PC-9 (cell line): ENCODE measurements around the gene DHRS7B. TPM values are rescaled to one million over a fixed set of nuclear protein-coding genes. Genes with fewer than 3 reads are reported as not detected.
"Not testable (repeated sequence)": the region's sequence is repeated elsewhere in the genome, so short reads cannot be mapped to it uniquely, and the experiment has no call there.

ENCODE experiments used
- BruUV-seq: library from RNA; stranded (reverse); fragments of 400-500 nt; replicated peaks from 2 replicates; lab custom pipeline; 2021; lab: Mats Ljungman, UMichigan
- CTCF ChIA-PET: fragments of 300-600 bp; sonication (Branson Sonifier 250); formaldehyde crosslinking; loops from one replicate; lab custom pipeline; 2022; ENCODE audit warnings: antibody characterized with exemption; lab: Charles Lee
- POLR2A ChIA-PET: fragments of 300-600 bp; sonication (Branson Sonifier 250); formaldehyde crosslinking; loops from one replicate; lab custom pipeline; 2022; ENCODE audit warnings: antibody characterized with exemption; ENCODE audit not compliant: unreplicated experiment; lab: Charles Lee
- DNase-seq, 2 experiments: peaks; one replicate each; pipeline versions ENCODE4 v3.0.0 to v3.0.0-alpha.2; 2015 to 2022; ENCODE audit warnings: mixed read lengths in 1 of 2
- H2AFZ ChIP-seq: fragments of 200-600 bp; sonication (generic); 2 replicates; pipeline ENCODE4 v1.8.1; 2017; ENCODE audit warnings: antibody characterized with exemption
- H3F3A ChIP-seq: fragments of 200-600 bp; sonication (generic); 2 replicates; pipeline ENCODE4 v1.8.1; 2017; ENCODE audit warnings: antibody characterized with exemption, mild to moderate bottlenecking, low read depth; ENCODE audit not compliant: insufficient read depth
- H3K27ac ChIP-seq: fragments of 200-600 bp; sonication (generic); 2 replicates; pipeline ENCODE4 v1.6.1; 2016; ENCODE audit warnings: mixed run types
- H3K27me3 ChIP-seq: fragments of 200-600 bp; sonication (generic); 2 replicates; pipeline ENCODE4 v1.6.1; 2016; ENCODE audit warnings: low read depth, mixed run types; ENCODE audit not compliant: insufficient read depth
- H3K36me3 ChIP-seq: fragments of 200-600 bp; sonication (generic); 2 replicates; pipeline ENCODE4 v1.6.1; 2016; ENCODE audit warnings: low read depth, mixed run types
- H3K4me1 ChIP-seq: fragments of 200-600 bp; sonication (generic); replicated peaks from 2 replicates; pipeline ENCODE4 v1.6.1; 2016; ENCODE audit warnings: mixed run types; ENCODE audit not compliant: insufficient read depth
- H3K4me2 ChIP-seq: fragments of 200-600 bp; sonication (generic); 2 replicates; pipeline ENCODE4 v1.6.1; 2017; ENCODE audit warnings: mixed run types
- H3K4me3 ChIP-seq: fragments of 200-600 bp; sonication (generic); 2 replicates; pipeline ENCODE4 v1.6.1; 2016; ENCODE audit warnings: mixed run types
- H3K79me2 ChIP-seq: fragments of 200-600 bp; sonication (generic); 2 replicates; pipeline ENCODE4 v1.6.1; 2017; ENCODE audit warnings: low read depth, mixed run types
- H3K9me2 ChIP-seq: fragments of 200-600 bp; sonication (generic); 2 replicates; pipeline ENCODE4 v1.8.1; 2017; ENCODE audit warnings: mild to moderate bottlenecking; ENCODE audit not compliant: insufficient read depth
- H3K9me3 ChIP-seq: fragments of 200-600 bp; sonication (generic); 2 replicates; pipeline ENCODE4 v1.8.1; 2016; ENCODE audit warnings: low read depth; ENCODE audit not compliant: insufficient read depth
- H4K20me1 ChIP-seq: fragments of 200-600 bp; sonication (generic); 2 replicates; pipeline ENCODE4 v1.8.1; 2017; ENCODE audit not compliant: insufficient read depth
- CTCF ChIP-seq: fragments of 200-600 bp; sonication (generic); conservative IDR thresholded peaks from 2 replicates; pipeline ENCODE4 v1.6.1; 2017; ENCODE audit warnings: mixed run types, antibody characterized with exemption, mild to moderate bottlenecking, moderate library complexity
- EZH2 ChIP-seq: fragments of 200-600 bp; sonication (generic); IDR thresholded peaks from 2 replicates; pipeline ENCODE4 v1.8.0; 2017; ENCODE audit warnings: antibody characterized with exemption, low read depth
- intact Hi-C: fragments of 100-400 bp; cut with micrococcal nuclease; formaldehyde crosslinking; loops from one replicate; pipeline ENCODE4 v1.10.0; 2022; ENCODE audit not compliant: unreplicated experiment
- total RNA-seq: library from RNA; stranded (reverse); gene quantifications from 2 replicates; pipeline ENCODE4 v1.2.3, GENCODE V29; 2021

Gene DHRS7B
- total RNA-seq, 1 experiment from 2014 or later: 27.9 TPM

DNA sequence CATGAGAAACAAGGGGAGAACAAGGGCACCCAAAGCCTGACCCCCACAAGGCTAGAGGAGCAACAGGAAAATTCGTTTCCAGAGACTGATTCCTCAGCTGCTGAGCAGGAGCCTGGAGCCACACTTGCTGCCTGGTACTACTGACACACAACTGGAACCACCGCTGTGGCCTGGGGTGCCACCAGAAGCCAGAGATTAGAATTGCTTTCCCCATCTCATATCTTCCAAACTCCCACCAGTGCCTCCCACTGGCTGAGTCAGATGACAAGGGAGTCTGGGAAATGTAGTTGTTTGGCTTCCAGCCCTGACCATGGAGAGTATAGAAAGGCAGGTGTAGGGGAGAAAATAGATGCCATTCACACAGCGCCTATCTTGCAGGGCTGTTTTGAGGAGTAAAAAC, 91.3 kb downstream of the DHRS7B start:
- ChIA-PET CTCF (no interaction called here), POLR2A (no interaction called here)
- H3K4me1 ChIP-seq: peaks cover 19% of the 10 kb centered on the region
- H3K36me3 ChIP-seq: no peaks in the 10 kb centered on the region
- H3K27ac ChIP-seq: no peak overlapping the region
- intact Hi-C loops: loop anchor here (10.0 kb wide), 1 partner anchor 187 kb away; no protein-coding TSS in a partner anchor
- H4K20me1 ChIP-seq: peaks cover 2% of the 10 kb centered on the region
- H3K9me2 ChIP-seq: no peaks in the 10 kb centered on the region
- H3K4me2 ChIP-seq: no peak overlapping the region
- 0 out of 2 replicates have a peak, but pooled peaks cover 8% of the 10 kb centered on the region for H3F3A ChIP-seq
- no peaks in the 10 kb centered on the region for H3K27me3 ChIP-seq
- no TSS peak for BruUV-seq
- H3K9me3 ChIP-seq: no peaks in the 10 kb centered on the region
- H3K79me2 ChIP-seq: peaks cover 44% of the 10 kb centered on the region
- no peak for TF ChIP-seq EZH2
- no peak for TF ChIP-seq CTCF
- H3K4me3 ChIP-seq: no peak overlapping the region
- DNase-seq: no peak
- H2AFZ ChIP-seq: no peak overlapping the region

GRCh38 chr17:21218831-21219380, 92.1 kb downstream of the DHRS7B start:
- POLR2A ChIA-PET: no interaction called here
- TF ChIP-seq CTCF (no peak), EZH2 (no peak)
- CTCF ChIA-PET: no interaction called here
- no peak overlapping the region for H3K4me3 ChIP-seq
- no peaks in the 10 kb centered on the region for H3K27me3 ChIP-seq
- H3K4me2 ChIP-seq: no peak overlapping the region
- peaks cover 19% of the 10 kb centered on the region for H3K4me1 ChIP-seq
- no peaks in the 10 kb centered on the region for H3K9me2 ChIP-seq
- no peaks in the 10 kb centered on the region for H3K9me3 ChIP-seq
- no TSS peak for BruUV-seq
- no peak for DNase-seq
- intact Hi-C loops: loop anchor here (10.0 kb wide), 1 partner anchor 186 kb away; no protein-coding TSS in a partner anchor
- H3F3A ChIP-seq: 0 out of 2 replicates have a peak, but pooled peaks cover 8% of the 10 kb centered on the region
- H4K20me1 ChIP-seq: no peaks in the 10 kb centered on the region
- no peak overlapping the region for H2AFZ ChIP-seq
- no peaks in the 10 kb centered on the region for H3K36me3 ChIP-seq
- H3K79me2 ChIP-seq: peaks cover 36% of the 10 kb centered on the region
- no peak overlapping the region for H3K27ac ChIP-seq

DNA sequence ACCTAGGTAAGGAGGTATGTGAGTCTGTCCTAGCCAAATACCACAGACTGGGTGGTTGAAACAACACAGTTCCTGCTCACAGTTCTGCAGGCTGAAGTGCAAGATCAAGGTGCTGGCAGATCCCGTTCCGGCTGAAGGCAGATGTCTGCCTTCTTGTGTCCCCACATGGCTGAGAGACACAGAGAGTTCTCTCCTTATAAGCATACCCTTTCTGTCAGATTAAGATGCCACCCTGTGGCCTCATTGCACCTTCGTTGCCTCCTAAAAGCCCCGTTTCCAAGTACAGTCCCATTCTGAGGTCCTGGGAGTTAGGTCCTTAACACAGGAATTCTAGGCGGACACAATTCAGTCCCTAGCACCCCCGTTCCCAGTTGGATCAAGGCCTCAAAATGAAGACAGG, 96.3 kb downstream of the DHRS7B start:
- H3K9me3 ChIP-seq: no peaks in the 10 kb centered on the region
- no peak overlapping the region for H3K4me3 ChIP-seq
- ChIA-PET POLR2A (no interaction called here), CTCF (no interaction called here)
- no TSS peak for BruUV-seq
- no peaks in the 10 kb centered on the region for H3K4me1 ChIP-seq
- no peaks in the 10 kb centered on the region for H3K9me2 ChIP-seq
- intact Hi-C loops: no loop called here
- H4K20me1 ChIP-seq: no peaks in the 10 kb centered on the region
- 0 out of 2 replicates have a peak, but pooled peaks cover 10% of the 10 kb centered on the region for H3K79me2 ChIP-seq
- H3K27me3 ChIP-seq: no peaks in the 10 kb centered on the region
- no peaks in the 10 kb centered on the region for H3F3A ChIP-seq
- H3K36me3 ChIP-seq: no peaks in the 10 kb centered on the region
- no peak overlapping the region for H3K4me2 ChIP-seq
- H2AFZ ChIP-seq: no peak overlapping the region
- no peak overlapping the region for H3K27ac ChIP-seq
- no peak for TF ChIP-seq CTCF
- no peak for TF ChIP-seq EZH2
- DNase-seq: no peak

DNA sequence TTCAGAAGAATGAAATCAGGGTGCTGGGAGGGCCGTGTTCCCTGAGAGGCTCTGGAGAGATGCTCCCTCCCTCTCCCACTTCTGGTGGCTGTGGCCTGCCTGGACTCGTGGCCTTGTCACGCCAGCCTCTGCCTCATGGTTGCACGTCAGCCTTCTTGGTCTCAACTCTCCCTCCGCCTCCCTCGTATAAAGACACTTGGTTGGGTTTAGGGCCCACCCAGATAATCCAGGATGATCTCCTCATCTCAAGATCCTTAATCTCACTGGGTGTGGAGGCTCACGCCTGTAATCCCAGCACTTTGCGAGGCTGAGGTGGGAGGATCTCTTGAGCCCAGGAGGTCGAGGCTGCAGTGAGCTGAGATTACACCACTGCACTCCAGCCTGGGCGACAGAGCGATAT, 100.5 kb downstream of the DHRS7B start:
- H3K27me3 ChIP-seq, CTCF ChIA-PET, H3K36me3 ChIP-seq, H4K20me1 ChIP-seq, H3K27ac ChIP-seq, DNase-seq, H3K4me1 ChIP-seq, intact Hi-C loops, H3F3A ChIP-seq, H3K9me2 ChIP-seq, H3K4me3 ChIP-seq, H3K4me2 ChIP-seq, H2AFZ ChIP-seq, BruUV-seq, H3K9me3 ChIP-seq, POLR2A ChIA-PET, H3K79me2 ChIP-seq: not testable (repeated sequence)
